ENCODE results near the gene ZMIZ1.

ZMIZ1 gene

DNA sequence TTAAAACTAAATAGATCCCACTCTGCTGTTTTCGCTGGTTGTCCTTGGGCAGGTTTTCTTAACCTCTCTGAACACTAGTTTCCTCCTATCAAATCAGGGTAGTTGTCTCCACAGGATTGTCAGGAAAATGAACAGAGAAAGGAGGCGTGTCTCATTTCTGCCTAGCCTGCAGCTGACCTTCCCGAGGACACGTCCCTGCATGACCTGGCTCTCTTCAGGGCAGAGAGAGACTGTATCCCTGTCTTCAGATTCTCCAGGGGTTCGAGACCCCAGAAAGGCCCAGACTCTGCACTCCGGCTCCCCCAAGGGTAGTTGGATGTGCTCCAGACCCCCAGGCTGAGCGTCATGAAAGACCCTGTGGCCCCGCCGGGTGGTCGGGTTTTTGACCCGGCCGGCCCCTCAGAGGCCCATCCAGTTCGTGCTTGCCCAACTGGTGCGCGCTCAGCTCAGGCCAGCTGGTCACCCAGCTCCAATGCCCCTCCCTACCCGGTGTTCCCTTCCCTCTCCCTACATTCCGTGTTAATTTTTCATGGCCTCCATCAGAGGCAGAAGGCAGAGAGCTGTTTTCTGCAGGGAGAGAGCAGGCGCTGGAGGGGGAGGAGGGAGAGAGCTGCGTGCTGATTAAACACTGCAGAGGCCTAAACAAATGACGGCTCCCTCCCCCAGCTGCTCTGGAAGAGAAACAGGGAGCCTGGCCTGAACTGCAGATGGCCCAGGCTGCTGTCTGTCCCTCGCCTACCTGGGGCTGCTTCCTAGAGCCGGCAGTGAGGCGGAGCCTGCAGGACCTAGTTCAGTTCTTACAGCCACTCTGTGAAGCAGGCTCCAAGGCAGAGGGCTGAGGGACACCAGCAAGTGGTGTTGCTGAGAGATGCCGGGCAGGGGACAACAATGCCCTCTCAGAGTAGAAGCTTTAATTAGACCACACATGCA is 192.3 kb downstream of the ZMIZ1 start (continued):
- TF ChIP-seq KLF7 (tag by site-specific recombination; IDR thresholded peaks at IDR 0.05; ENCODE audit: borderline replicate concordance) = no peak
- no peak for TF ChIP-seq ZNF19 (tag by site-specific recombination; IDR thresholded peaks at IDR 0.05; ENCODE audit: low read depth)
- no peak for TF ChIP-seq ZNF433 (tag by site-specific recombination; IDR thresholded peaks at IDR 0.05; ENCODE audit: low read depth)
- TF ChIP-seq IKZF3 (tag by site-specific recombination; IDR thresholded peaks at IDR 0.05) = peak; percentile 29; the same call in 1 of the 2 replicates
- TF ChIP-seq, protein P1, sequence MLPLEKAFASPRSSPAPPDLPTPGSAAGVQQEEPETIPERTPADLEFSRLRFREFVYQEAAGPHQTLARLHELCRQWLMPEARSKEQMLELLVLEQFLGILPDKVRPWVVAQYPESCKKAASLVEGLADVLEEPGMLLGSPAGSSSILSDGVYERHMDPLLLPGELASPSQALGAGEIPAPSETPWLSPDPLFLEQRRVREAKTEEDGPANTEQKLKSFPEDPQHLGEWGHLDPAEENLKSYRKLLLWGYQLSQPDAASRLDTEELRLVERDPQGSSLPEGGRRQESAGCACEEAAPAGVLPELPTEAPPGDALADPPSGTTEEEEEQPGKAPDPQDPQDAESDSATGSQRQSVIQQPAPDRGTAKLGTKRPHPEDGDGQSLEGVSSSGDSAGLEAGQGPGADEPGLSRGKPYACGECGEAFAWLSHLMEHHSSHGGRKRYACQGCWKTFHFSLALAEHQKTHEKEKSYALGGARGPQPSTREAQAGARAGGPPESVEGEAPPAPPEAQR (tag by site-specific recombination; IDR thresholded peaks at IDR 0.05) = no peak
- no peak for TF ChIP-seq ZNF777 (tag by site-specific recombination; IDR thresholded peaks at IDR 0.05; ENCODE audit: borderline replicate concordance)
- TF ChIP-seq HOXC10 (CRISPR knock-in tag; IDR thresholded peaks at IDR 0.05) = no peak
- no peak for TF ChIP-seq ZNF560 (tag by site-specific recombination; IDR thresholded peaks at IDR 0.05; ENCODE audit: borderline replicate concordance)
- no peak for TF ChIP-seq ZNF670 (tag by site-specific recombination; IDR thresholded peaks at IDR 0.05; ENCODE audit: low read depth)
- no peak for TF ChIP-seq ZNF791 (tag by site-specific recombination; IDR thresholded peaks at IDR 0.05)
- TF ChIP-seq, protein P2, sequence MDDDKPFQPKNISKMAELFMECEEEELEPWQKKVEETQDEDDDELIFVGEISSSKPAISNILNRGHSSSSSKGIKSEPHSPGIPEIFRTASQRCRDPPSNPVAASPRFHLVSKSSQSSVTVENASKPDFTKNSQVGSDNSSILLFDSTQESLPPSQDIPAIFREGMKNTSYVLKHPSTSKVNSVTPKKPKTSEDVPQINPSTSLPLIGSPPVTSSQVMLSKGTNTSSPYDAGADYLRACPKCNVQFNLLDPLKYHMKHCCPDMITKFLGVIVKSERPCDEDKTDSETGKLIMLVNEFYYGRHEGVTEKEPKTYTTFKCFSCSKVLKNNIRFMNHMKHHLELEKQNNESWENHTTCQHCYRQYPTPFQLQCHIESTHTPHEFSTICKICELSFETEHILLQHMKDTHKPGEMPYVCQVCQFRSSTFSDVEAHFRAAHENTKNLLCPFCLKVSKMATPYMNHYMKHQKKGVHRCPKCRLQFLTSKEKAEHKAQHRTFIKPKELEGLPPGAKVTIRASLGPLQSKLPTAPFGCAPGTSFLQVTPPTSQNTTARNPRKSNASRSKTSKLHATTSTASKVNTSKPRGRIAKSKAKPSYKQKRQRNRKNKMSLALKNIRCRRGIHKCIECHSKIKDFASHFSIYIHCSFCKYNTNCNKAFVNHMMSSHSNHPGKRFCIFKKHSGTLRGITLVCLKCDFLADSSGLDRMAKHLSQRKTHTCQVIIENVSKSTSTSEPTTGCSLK (tag by site-specific recombination; IDR thresholded peaks at IDR 0.05) = no peak
- no peak for TF ChIP-seq ZNF155 (tag by site-specific recombination; IDR thresholded peaks at IDR 0.05)
- TF ChIP-seq ZBTB17 (tag by site-specific recombination; IDR thresholded peaks at IDR 0.05) = peak; percentile 46; the same call in 1 of the 2 replicates
- TF ChIP-seq KLF8 (tag by site-specific recombination; IDR thresholded peaks at IDR 0.05) = no peak
- TF ChIP-seq ZNF24 (tag by site-specific recombination; IDR thresholded peaks at IDR 0.05) = no peak
- no peak for TF ChIP-seq ZFHX2 (tag by site-specific recombination; conservative IDR thresholded peaks at IDR 0.05)
- TF ChIP-seq ZNF16 (tag by site-specific recombination; IDR thresholded peaks at IDR 0.05; ENCODE audit: low read depth) = no peak
- TF ChIP-seq ZNF146 (tag by site-specific recombination; IDR thresholded peaks at IDR 0.05) = no peak
- TF ChIP-seq ZNF529 (tag by site-specific recombination; IDR thresholded peaks at IDR 0.05; ENCODE audit: insufficient replicate concordance) = no peak
- no peak for TF ChIP-seq GFI1B (tag by site-specific recombination; IDR thresholded peaks at IDR 0.05)
- no peak for TF ChIP-seq ZBTB8A (tag by site-specific recombination; IDR thresholded peaks at IDR 0.05)
- TF ChIP-seq, protein P3, sequence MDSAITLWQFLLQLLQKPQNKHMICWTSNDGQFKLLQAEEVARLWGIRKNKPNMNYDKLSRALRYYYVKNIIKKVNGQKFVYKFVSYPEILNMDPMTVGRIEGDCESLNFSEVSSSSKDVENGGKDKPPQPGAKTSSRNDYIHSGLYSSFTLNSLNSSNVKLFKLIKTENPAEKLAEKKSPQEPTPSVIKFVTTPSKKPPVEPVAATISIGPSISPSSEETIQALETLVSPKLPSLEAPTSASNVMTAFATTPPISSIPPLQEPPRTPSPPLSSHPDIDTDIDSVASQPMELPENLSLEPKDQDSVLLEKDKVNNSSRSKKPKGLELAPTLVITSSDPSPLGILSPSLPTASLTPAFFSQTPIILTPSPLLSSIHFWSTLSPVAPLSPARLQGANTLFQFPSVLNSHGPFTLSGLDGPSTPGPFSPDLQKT (IDR thresholded peaks at IDR 0.05; ENCODE audit: borderline replicate concordance, low read depth, low read length) = no peak
- TF ChIP-seq, protein P4, sequence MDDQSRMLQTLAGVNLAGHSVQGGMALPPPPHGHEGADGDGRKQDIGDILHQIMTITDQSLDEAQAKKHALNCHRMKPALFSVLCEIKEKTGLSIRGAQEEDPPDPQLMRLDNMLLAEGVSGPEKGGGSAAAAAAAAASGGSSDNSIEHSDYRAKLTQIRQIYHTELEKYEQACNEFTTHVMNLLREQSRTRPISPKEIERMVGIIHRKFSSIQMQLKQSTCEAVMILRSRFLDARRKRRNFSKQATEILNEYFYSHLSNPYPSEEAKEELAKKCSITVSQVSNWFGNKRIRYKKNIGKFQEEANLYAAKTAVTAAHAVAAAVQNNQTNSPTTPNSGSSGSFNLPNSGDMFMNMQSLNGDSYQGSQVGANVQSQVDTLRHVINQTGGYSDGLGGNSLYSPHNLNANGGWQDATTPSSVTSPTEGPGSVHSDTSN (CRISPR knock-in tag; IDR thresholded peaks at IDR 0.05) = no peak
- no peak for TF ChIP-seq ZNF202 (tag by site-specific recombination; IDR thresholded peaks at IDR 0.05; ENCODE audit: borderline replicate concordance)
- TF ChIP-seq, protein P5, sequence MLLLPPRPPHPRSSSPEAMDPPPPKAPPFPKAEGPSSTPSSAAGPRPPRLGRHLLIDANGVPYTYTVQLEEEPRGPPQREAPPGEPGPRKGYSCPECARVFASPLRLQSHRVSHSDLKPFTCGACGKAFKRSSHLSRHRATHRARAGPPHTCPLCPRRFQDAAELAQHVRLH (tag by site-specific recombination; IDR thresholded peaks at IDR 0.05) = no peak
- TF ChIP-seq, protein P6, sequence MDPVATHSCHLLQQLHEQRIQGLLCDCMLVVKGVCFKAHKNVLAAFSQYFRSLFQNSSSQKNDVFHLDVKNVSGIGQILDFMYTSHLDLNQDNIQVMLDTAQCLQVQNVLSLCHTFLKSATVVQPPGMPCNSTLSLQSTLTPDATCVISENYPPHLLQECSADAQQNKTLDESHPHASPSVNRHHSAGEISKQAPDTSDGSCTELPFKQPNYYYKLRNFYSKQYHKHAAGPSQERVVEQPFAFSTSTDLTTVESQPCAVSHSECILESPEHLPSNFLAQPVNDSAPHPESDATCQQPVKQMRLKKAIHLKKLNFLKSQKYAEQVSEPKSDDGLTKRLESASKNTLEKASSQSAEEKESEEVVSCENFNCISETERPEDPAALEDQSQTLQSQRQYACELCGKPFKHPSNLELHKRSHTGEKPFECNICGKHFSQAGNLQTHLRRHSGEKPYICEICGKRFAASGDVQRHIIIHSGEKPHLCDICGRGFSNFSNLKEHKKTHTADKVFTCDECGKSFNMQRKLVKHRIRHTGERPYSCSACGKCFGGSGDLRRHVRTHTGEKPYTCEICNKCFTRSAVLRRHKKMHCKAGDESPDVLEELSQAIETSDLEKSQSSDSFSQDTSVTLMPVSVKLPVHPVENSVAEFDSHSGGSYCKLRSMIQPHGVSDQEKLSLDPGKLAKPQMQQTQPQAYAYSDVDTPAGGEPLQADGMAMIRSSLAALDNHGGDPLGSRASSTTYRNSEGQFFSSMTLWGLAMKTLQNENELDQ (tag by site-specific recombination; IDR thresholded peaks at IDR 0.05; ENCODE audit: low read depth) = no peak
- no peak for TF ChIP-seq KLF1 (tag by site-specific recombination; IDR thresholded peaks at IDR 0.05)
- no peak for TF ChIP-seq ZNF138 (tag by site-specific recombination; IDR thresholded peaks at IDR 0.05; ENCODE audit: borderline replicate concordance)
- TF ChIP-seq, protein P7, sequence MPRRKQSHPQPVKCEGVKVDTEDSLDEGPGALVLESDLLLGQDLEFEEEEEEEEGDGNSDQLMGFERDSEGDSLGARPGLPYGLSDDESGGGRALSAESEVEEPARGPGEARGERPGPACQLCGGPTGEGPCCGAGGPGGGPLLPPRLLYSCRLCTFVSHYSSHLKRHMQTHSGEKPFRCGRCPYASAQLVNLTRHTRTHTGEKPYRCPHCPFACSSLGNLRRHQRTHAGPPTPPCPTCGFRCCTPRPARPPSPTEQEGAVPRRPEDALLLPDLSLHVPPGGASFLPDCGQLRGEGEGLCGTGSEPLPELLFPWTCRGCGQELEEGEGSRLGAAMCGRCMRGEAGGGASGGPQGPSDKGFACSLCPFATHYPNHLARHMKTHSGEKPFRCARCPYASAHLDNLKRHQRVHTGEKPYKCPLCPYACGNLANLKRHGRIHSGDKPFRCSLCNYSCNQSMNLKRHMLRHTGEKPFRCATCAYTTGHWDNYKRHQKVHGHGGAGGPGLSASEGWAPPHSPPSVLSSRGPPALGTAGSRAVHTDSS (tag by site-specific recombination; IDR thresholded peaks at IDR 0.05) = no peak

Data from HEK293 (cell line).